ENCODE results near the gene RHEX. TPM values are rescaled to one million over a fixed set of nuclear protein-coding genes. Genes with fewer than 3 reads are reported as not detected.
"Not testable (repeated sequence)": the region's sequence is repeated elsewhere in the genome, so short reads cannot be mapped to it uniquely, and the experiment has no call there.

Gene RHEX
- total RNA-seq, 1 experiment from 2014 or later = not detected

DNA sequence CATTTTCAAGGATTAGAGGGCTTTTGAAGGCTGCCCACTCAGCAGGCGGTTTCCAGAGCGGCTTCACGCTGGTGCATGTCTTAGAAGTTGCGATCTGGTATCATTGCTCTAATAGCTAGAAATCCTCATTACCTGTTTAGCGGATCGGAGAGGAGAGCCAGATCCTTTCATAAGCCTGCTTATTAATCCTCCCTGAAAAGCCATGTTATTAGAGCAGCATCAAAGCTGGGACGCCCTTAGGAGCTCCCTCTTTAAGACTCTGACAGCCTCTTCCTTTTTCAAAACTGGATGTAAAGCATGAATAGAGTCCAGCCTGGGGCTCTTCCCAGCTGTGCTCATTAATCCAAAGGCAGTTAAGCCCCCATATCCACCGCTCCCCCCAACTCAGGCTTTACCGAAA lies 15.4 kb upstream of the RHEX start:
- H3K4me1 ChIP-seq (replicated peaks) = peaks cover 7% of the 10 kb centered on the region
- no peak overlapping the region for H3K27ac ChIP-seq
- H3K9me3 ChIP-seq (replicated peaks) = peaks cover 5% of the 10 kb centered on the region; the same call in 1 of the 2 replicates
- peaks cover 22% of the 10 kb centered on the region for H3K27me3 ChIP-seq (replicated peaks)
- no peaks in the 10 kb centered on the region for H3K36me3 ChIP-seq
- no peak for DNase-seq (ENCODE audit: low read depth in 1 of 2, low spot score in 2 of 2)
- no peak overlapping the region for H3K4me3 ChIP-seq

DNA sequence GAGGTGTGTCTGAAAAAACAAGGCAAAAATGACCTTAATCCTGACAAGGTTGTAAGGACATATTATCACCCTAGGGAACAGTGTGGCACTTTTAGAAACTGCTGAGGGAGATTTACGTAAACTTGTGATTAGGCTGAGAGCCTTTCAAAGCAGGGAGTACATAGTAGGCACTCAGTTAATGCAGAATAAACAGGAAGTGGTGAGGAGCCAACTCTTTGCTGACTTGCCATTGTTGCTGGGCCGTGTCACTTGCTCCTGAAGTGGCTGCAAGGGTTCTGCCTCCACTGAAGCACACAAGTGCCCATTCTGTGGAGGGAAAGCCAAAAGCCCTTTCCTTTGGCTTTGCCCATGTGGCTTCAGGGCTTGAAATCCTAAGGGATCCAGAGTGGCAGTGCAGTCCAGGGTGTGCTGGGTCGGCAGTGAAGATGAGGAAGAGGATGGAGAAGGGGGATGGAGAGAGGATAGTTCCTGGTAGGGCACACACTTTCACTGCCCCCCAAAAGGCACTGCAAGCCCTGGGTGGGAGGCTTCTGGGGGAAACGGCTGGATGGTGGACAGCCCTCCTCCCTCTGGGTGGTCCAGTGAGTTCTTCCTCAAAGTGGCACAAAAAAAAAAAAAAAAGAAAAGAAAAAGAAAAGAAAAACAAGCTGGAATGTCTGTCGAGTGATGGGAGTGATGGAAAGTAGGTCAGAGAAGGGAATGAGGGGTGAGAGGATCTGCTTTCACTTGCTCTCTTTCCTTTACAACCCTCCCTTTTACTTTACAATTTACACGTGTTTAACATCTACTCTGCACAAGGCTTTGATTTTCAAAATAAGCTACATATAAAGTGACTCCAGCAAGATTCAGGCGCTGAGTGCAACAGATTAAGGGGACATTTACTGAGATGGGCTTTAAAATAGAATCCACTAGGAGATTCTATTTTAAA lies 13.7 kb upstream of the RHEX start:
- peaks cover 26% of the 10 kb centered on the region for H3K27me3 ChIP-seq (replicated peaks)
- no peaks in the 10 kb centered on the region for H3K36me3 ChIP-seq
- no peaks in the 10 kb centered on the region for H3K9me3 ChIP-seq (replicated peaks)
- no peaks in the 10 kb centered on the region for H3K4me1 ChIP-seq (replicated peaks)
- H3K27ac ChIP-seq = no peak overlapping the region
- DNase-seq (ENCODE audit: low read depth in 1 of 2, low spot score in 2 of 2) = no peak
- no peak overlapping the region for H3K4me3 ChIP-seq

DNA sequence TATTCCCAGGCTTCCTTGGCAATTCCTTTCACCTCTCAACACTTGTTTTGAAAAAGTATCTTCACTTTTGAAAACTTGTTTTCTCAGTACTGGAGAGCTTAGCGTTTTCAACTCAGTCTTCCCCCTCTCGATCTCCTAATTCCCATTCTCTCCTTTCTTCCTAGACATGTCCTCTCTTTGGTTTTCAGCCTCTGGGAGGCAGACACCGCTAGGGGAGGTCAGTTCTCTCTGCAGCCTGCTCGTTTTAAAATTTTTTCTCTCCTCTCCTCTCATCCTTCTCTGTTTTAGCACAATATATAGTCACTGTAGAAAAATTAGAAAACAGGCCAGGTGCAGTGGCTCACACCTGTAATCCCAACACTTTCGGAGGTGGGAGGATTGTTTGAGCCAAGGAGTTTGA lies 12.6 kb upstream of the RHEX start:
- no peak for DNase-seq (ENCODE audit: low read depth in 1 of 2, low spot score in 2 of 2)
- H3K36me3 ChIP-seq = no peaks in the 10 kb centered on the region
- no peaks in the 10 kb centered on the region for H3K4me1 ChIP-seq (replicated peaks)
- H3K27ac ChIP-seq = no peak overlapping the region
- no peak overlapping the region for H3K4me3 ChIP-seq
- peaks cover 22% of the 10 kb centered on the region for H3K27me3 ChIP-seq (replicated peaks)
- no peaks in the 10 kb centered on the region for H3K9me3 ChIP-seq (replicated peaks)

DNA sequence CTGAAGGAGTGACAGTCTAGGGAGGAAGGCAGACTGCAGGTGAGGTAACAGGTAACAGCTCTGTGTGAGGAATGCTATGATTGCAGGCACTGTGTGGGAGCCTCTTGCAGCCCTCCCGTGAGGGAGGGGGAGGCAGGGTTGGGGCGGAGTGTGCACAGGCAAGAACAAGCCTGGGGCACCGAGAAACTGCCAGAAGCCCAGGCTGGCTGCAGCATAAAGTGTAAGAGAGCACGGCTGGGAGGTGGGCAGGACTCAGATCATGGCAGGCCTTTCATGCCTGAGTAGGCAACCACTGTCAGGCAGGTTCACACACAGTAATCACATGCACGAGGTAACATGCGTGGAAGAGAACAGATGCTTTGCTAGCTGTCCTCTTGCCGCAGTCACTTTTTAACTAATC lies 11.3 kb upstream of the RHEX start:
- Histone ChIP-seq H3K27me3 (replicated peaks) (peaks cover 18% of the 10 kb centered on the region), H3K4me3 (no peak overlapping the region), H3K36me3 (no peaks in the 10 kb centered on the region), H3K9me3 (replicated peaks) (no peaks in the 10 kb centered on the region), H3K27ac (no peak overlapping the region), H3K4me1 (replicated peaks) (no peaks in the 10 kb centered on the region)
- DNase-seq (ENCODE audit: low read depth in 1 of 2, low spot score in 2 of 2) = no peak

DNA sequence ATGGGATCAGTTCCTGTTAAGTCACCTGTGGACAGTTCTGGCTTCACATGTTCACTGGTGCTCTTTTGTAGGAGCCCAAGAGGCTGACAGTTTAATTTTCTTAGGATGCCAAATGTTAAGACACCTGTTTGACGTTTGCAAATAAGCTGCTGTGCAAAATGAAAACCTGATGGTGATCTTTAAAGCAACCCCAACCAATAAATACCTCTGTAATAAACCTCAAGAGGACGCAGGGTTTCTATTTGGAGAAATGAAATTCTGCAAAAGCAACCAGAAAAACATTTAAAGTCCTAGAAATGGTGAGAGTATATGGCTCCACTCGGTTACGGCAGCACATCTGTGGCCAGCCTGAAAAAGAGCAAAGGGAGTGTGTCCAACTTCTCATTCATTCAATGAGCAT lies 5.7 kb upstream of the RHEX start:
- no peak for DNase-seq (ENCODE audit: low read depth in 1 of 2, low spot score in 2 of 2)
- Histone ChIP-seq H3K9me3 (replicated peaks) (no peaks in the 10 kb centered on the region), H3K4me1 (replicated peaks) (no peaks in the 10 kb centered on the region), H3K36me3 (no peaks in the 10 kb centered on the region), H3K27ac (no peak overlapping the region), H3K4me3 (no peak overlapping the region), H3K27me3 (replicated peaks) (peaks cover 15% of the 10 kb centered on the region)

DNA sequence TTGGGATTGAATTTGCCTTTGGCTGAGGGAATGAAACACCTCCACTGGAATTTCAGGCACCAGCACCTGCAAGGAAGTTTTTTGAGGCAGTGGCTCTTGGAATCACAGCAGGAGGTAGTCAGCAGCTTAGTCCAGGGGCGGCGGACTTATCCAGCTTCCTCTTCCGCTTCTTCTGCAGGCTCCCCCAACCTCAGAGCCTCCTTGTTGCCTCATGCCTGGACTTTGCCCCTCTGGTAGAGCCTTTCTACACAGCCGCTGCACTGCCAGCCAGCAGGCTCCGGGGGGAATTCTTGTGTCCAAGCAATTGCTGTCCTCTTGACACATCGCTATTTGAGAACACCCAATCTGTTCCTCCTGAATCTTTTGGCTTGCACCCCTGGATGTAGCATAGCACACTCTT lies 4.4 kb upstream of the RHEX start:
- no peak overlapping the region for H3K4me3 ChIP-seq
- H3K9me3 ChIP-seq (replicated peaks) = no peaks in the 10 kb centered on the region
- H3K4me1 ChIP-seq (replicated peaks) = no peaks in the 10 kb centered on the region
- peaks cover 10% of the 10 kb centered on the region for H3K27me3 ChIP-seq (replicated peaks)
- no peaks in the 10 kb centered on the region for H3K36me3 ChIP-seq
- no peak overlapping the region for H3K27ac ChIP-seq
- DNase-seq (ENCODE audit: low read depth in 1 of 2, low spot score in 2 of 2) = no peak

DNA sequence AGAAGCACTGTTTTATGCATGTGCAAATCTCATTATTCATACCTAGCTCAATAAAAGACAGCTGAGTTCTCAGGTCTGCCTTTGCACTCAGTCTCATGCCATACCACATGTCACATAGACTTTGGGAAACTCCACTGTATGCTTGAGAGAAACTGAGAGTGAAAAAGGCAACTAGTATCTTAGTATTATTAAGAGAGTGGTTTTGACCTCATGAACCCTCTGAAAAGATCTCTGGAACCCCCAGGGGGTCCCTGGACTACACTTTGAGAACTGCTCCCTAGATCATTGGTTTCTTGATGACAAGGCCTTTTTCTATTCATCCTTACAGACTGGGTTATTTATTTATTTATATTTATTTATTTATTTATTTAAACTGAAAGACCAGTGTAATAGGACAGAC lies 3.7 kb upstream of the RHEX start:
- DNase-seq (ENCODE audit: low read depth in 1 of 2, low spot score in 2 of 2) = no peak
- H3K9me3 ChIP-seq (replicated peaks) = no peaks in the 10 kb centered on the region
- H3K4me1 ChIP-seq (replicated peaks) = no peaks in the 10 kb centered on the region
- H3K4me3 ChIP-seq = no peak overlapping the region
- no peaks in the 10 kb centered on the region for H3K36me3 ChIP-seq
- H3K27ac ChIP-seq = no peak overlapping the region
- peaks cover 9% of the 10 kb centered on the region for H3K27me3 ChIP-seq (replicated peaks)

DNA sequence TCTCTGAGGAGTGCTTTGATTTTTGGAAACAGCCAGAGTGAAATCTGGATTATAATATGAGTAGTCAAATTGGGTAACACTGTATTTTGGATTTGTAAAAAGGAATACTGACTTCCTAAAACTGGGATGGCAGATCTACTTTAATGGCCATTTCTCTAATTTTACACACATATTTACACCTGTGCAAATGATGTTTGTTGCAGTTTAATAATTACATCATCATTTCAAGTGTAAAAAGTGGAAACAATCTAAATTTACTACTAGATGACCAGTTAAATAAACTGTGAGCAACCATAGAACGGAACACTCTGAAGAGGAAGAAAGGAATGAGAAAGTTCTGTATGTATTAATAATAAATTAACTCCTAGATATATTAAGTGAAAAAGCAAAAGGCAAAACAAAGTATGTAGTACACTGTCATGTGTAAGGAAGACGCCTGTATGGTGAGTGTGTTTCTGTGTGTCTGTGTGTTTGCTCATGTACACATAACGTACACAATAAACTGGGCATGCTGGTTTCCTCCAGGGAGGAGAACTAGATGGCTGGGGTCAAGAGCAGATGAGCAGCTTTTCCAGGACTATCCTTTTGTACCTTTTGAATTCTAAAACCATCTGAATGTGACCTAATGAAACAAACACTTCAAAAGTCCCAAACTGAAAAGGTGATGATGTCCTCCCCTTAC lies 2.9 kb upstream of the RHEX start:
- DNase-seq (ENCODE audit: low read depth in 1 of 2, low spot score in 2 of 2) = no peak

DNA sequence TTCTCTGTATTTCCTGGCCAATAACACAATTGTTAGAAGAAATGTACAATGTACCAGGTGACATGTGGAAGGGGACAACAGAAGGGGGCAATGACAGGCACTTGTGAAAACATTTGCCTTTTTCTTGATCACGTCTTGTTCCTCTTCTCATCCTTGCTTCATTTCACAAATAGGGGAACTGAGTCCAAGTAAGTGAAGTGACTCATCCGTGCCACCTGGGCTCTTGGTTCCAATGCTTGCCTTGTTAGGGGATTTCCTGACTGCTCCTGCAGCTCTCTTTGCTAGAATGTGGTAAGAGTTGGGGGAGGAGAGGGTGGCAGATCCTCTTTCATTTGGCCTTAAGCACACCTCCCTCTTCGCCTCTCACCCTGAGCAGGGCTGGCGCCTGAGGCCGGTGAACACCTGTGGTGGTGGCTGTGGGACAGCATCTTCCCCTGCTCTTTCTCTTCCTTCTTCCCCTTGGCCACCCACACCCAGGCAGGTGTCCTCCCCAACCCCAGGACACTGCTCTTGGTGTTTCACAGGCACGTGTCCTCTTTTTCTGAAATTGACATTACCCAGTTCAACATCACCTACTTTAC lies 2.2 kb upstream of the RHEX start:
- Histone ChIP-seq H3K4me1 (replicated peaks) (no peaks in the 10 kb centered on the region), H3K27ac (no peak overlapping the region), H3K27me3 (replicated peaks) (peaks cover 5% of the 10 kb centered on the region; the same call in 1 of the 2 replicates), H3K9me3 (replicated peaks) (no peaks in the 10 kb centered on the region), H3K4me3 (no peak overlapping the region), H3K36me3 (no peaks in the 10 kb centered on the region)
- DNase-seq (ENCODE audit: low read depth in 1 of 2, low spot score in 2 of 2) = no peak

More for the DNA sequence above, 2.9 kb upstream of the RHEX start:
- Histone ChIP-seq H3K9me3 (replicated peaks) (no peaks in the 10 kb centered on the region), H3K4me1 (replicated peaks) (no peaks in the 10 kb centered on the region), H3K36me3 (no peaks in the 10 kb centered on the region), H3K4me3 (no peak overlapping the region), H3K27me3 (replicated peaks) (peaks cover 6% of the 10 kb centered on the region; the same call in 1 of the 2 replicates), H3K27ac (no peak overlapping the region)

DNA sequence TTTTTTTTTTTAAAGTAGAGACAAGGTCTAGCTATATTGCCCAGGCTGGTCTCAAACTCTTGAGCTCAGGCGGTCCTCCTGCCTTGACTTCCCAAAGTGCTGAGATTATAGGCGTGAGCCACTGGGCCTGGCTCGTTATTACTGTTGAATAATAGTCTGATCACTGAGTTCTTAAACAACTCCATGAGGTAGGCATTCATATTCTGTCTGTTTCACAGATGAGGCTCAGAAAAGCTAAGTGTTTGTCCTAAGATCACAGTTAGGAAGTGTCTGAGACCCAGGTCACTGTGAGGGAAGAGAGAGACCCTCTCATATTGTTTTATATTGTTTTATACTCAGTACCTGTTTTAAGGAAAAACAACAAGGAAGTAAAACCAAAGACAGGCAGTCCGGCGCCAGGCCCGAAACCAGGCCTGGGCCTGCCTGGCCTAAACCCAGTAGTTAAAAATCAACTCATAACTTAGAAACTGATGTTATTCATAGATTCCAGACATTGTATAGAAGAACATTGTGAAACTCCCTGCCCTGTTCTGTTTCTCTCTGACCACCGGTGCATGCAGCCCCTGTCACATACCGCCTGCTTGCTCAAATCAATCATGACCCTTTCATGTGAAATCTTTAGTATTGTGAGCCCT lies 625 bp upstream of the RHEX start:
- not testable (repeated sequence) for DNase-seq (ENCODE audit: low read depth in 1 of 2, low spot score in 2 of 2); H3K27ac ChIP-seq; H3K27me3 ChIP-seq (replicated peaks); H3K4me1 ChIP-seq (replicated peaks); H3K4me3 ChIP-seq; H3K36me3 ChIP-seq; H3K9me3 ChIP-seq (replicated peaks)

DNA sequence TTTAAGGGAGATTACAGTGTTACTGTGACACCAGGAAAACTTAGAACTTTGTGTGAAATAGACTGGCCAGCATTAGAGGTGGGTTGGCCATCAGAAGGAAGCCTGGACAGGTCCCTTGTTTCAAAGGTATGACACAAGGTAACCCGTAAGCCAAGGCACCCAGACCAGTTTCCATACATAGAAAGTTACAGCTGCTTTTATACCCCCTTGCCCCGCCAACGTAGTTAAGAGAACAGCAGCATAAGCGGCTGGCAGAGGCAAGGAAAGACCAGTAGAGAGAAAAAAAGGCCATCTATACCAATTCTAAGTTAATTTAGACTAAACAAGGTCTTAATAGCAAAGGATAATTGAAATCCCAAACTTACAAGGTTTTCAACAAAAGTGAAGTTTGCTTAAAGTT lies 643 bp downstream of the RHEX start:
- not testable (repeated sequence) for H3K27ac ChIP-seq; DNase-seq (ENCODE audit: low read depth in 1 of 2, low spot score in 2 of 2); H3K9me3 ChIP-seq (replicated peaks); H3K27me3 ChIP-seq (replicated peaks); H3K4me1 ChIP-seq (replicated peaks); H3K36me3 ChIP-seq; H3K4me3 ChIP-seq

DNA sequence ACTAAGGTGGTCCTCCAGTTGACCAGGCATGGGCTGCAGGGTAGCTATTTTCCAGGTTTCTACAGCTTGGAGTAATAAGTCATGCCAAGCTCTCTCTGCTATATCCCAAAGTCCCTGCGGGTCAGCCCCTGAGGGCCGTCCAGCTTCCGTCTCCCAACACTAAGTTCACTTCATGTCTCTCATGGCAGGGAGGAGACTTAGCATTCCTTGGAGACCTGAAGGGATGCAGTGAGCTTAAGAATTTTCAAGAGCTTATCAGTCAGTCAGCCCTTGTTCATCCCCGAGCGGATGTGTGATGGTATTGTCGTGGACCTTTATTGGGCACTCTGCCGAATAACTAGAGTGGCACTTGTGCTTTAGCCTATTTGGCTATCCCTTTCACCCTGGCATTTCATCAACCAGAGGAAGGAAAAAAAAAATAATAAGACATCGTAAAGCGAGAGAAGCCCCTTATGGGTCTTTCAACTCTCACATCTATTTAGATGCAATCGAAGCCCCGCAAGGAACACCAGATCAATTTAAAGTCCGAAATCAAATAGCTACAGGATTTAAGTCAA lies 2.2 kb downstream of the RHEX start:
- not testable (repeated sequence) for H3K4me1 ChIP-seq (replicated peaks); H3K27me3 ChIP-seq (replicated peaks); H3K36me3 ChIP-seq; H3K9me3 ChIP-seq (replicated peaks); H3K4me3 ChIP-seq; DNase-seq (ENCODE audit: low read depth in 1 of 2, low spot score in 2 of 2); H3K27ac ChIP-seq

DNA sequence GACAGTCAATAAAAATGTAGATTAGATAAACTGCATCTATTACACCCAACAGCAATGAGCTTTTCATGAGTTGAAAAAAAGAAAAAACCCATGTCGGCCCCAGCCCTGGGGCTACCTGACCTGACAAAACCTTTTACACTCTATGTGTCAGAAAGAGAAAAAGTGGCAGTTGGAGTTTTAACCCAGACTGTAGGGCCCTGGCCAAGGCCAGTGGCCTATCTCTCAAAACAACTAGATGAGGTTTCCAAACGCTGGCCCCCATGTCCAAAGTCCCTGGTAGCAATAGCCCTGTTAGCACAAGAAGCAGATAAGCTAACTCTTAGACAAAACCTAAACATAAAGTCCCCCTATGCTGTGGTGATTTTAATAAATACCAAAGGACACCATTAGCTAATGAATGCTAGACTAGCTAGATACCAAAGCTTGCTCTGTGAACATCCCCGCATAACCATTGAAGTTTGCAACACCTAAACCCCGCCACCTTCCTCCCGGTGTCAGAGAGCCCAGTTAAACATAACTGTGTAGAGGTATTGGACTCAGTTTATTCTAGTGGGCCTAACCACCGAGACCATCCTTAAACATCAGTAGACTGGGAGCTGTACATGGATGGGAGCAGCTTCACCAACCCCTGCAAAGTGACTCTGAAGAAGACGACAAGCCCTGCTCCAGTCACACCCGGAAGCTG lies 2.8 kb downstream of the RHEX start:
- H3K4me3 ChIP-seq; H3K27me3 ChIP-seq (replicated peaks); H3K9me3 ChIP-seq (replicated peaks); H3K36me3 ChIP-seq; H3K27ac ChIP-seq; H3K4me1 ChIP-seq (replicated peaks); DNase-seq (ENCODE audit: low read depth in 1 of 2, low spot score in 2 of 2): not testable (repeated sequence)

Measured in SJSA1 (cell line).